NCI-H1417 (cell line): ENCODE measurements around the gene PLEKHA8.

Source experiments
- DNase-seq, 3 experiments: peaks; one replicate each; lab custom pipeline; 2025; lab: John Stamatoyannopoulos, UW

Gene PLEKHA8

DNA sequence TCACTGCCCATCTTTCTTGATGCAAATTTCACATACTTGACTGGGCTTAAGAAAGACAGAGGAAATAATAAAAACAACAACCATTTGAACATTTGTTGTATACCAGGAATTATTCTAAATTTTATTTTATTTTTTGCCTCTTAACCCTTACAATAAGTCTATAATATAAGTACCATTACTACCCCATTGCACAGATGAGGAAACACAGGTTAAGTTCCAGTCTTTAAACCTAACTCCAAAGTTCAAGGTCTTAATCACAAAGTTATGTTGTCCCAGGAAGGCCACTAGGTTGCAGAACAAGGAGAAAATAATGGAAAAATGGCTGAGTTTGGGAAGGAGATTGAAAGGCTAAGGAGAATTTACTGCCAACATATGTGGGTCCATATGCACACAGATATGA is 5.2 kb upstream of the PLEKHA8 start:
- DNase-seq: no peak

DNA sequence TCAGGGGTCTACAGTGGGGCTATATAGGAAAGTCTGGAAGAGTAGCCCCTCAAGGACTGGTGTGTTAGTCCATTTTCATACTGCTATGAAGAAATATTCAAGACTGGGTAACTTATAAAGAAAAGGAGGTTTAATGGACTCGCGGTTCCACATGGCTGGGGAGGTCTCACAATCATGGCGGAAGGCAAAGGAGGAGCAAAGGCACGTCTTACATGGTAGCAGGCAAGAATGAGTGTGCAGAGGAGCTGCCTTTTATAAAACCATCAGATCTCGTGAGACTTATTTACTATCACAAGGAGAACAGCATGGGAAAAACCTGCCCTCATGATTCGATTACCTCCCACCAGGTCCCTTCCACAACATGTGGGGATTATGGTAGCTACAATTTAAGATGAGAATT is 4.7 kb upstream of the PLEKHA8 start:
- DNase-seq: no peak

DNA sequence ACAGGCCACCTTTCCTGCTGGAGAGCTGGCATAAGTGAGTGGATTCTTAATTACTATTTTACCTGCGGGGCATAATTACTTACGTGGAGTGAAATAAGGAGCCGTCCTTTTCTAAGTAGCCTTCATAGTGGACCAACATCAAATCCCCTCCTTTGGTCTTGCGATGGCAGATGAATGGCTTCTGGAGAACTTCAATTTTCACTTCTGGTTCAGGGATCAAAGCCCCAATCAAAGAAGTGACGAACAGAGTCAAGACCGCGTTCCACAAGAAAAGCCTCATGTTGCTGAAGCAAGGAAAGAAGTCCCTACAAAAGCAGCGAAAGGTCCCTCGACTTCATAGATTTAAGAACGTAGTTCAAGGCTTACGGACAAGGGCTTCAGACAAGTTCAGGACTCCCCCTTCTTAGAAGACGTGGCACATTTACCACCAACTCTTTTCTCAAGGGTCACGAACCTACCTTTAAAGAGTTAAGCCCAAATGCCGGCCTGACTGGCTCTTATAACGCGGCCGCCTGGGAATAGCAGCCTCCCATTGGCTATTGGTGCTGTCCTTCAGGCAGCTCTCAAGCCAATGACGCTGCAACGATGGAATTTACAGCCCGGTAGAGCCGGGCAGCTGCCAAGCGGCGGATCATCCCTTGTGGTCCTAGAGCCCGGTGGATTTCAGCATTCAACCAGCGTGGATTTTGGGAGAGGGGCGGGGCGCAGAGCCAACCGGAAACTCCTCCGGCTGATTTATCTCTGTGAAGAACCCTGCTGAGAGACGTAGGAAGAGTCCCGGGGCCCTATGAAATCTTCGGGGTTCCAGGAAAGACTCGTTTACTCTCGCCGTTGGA is 1.8 kb upstream of the PLEKHA8 start, which contains the start of gene FKBP14:
FKBP14 (minus strand) TSS at position 474 of the 836 bp plus-strand sequence; CDS start at position 280, 194 bp downstream.
- peak; percentile 98 to 99 (median 99) for DNase-seq

DNA sequence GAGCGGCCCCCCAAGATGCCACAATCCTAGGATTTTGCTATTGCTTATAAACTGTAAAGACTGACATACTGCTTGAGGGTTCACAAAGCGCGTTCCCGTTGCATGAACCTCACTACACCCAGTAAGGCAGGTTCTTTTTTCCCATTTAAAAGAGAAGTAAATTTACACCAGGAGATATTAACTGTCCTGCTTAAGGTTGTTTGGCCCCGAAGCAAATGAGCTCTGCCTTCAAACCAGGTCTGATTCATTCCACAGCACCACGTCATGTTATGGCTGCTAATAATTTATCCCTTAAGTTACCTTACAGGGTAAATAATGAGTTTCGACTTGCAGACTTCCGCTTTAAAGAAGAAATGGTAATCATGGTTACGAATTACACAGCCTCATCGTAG is 1.2 kb upstream of the PLEKHA8 start:
- no peak for DNase-seq

DNA sequence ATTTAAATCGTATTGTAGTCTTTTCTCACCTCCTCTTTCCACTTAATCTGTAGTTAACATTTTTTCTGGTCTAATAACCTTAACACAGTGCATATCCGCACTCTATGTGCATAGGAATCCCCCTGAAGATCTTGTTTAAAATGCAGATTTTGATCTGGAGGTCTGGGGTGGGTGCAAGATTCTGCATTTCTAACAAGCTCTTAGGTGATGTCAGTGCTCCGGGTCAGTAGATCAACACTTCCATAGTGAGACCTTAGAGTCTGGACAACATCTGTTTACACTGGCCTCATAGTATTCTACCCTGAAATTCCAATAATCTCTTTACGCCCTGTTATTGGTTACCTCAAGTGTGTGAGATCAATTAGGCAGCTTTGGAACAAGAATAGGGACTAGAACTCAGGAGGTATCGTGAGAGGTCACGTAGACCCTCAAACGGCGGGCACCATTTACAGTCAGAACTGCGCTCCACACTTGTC is 434 bp upstream of the PLEKHA8 start:
- DNase-seq: no peak

- DNase-seq: peak; percentile 29 to 82 (median 68)
Observed at GRCh38 chr7:30028749-30029635, 780 bp downstream of the PLEKHA8 start.

GRCh38 chr7:30029696-30030095 is 1.5 kb downstream of the PLEKHA8 start:
- DNase-seq: peak in 1 of 3 experiments; percentile 18

DNA sequence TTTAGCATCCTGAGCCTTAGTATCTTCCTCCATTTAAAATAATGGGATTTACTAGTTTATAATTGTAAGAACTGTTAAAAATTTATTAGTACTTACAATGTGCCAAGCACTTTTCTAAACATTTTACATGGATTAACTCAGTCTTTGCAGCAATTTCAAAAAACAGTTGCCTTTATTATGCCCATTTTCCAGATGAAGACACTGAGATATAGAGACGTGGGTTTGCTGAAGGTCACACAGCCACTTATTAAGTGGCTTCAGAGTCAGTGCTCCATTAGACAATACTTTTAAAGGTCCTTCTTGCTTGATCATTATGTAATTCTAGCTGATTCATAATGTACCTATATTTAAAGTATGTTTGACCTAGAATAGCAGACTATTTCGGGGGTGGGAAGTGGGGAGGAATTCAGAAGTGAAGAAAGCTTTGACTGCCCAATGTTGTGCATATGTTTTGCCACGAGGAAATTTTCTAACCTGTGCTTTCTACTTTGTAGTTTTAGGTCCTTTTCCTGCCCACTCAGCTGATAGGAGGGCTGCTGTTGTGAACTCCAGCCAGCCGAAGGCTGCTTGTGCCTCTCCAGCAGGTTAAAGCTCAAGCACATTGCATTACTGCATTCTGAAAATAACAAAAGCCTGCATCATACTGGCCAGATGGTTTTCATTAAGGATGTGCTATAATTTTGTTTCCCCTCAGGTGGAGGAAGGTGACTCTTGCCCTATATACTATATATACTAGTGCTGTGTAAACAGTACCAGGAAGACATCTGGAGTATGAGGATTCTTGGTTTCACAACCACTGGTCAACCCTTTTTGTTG is 4.3 kb downstream of the PLEKHA8 start:
- DNase-seq: peak in 1 of 3 experiments; percentile 36

DNA sequence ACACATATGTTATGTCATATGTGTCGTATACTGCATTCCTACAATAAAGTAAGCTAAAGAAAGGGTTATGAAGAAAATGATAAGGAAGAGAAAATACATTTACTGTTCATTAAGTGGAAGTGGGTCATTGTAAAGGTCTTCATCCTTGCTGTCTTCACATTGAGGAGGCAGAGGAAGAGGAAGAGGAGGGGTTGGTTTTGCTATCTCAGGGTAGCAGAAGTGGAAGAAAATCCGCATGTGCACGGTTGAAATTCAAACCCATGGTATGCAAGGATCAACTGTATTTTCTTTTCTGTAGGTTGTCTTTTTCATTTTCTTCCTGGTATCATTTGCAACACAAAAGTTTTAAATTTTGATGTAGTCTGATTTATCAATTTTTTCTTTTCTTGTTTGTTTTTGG is 6.3 kb downstream of the PLEKHA8 start:
- DNase-seq: no peak

GRCh38 chr7:30036220-30036619 is 8.0 kb downstream of the PLEKHA8 start:
- DNase-seq: no peak

DNA sequence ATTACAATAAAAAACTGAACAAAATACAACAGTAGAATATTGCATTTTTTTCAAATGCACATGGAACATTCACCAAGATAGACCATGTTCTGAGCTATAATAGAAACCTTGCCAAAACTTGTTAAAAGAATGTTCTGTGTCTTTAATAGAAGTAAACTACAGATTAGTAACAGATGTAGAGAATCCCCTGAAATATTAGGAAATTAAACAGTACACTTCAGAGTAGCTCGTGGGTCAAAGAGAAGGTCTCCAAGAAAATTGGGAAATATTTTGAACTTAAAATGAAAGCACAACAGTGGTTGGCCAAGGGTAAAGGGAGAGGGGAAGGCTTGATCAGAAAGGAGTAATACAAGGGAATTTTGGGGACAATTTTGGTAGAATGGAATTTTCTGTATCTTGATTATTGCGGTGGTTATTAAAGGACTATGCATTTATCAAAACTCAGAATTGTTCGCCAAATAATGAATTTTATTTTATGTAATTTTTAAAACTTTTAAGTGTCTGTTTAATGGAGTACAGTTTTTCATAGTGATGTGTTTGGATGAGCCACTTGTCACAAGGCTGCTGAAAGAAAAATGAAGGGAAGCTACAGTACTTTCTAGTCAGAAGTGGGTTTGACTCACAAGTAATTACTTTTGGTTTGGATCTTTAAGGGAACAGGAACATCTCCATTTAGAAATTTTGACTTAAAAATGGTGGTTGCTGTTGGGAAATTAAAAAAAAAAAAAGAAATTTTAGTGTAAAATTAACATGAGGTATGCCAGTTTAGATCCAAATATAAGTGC is 10.2 kb downstream of the PLEKHA8 start:
- no peak for DNase-seq

DNA sequence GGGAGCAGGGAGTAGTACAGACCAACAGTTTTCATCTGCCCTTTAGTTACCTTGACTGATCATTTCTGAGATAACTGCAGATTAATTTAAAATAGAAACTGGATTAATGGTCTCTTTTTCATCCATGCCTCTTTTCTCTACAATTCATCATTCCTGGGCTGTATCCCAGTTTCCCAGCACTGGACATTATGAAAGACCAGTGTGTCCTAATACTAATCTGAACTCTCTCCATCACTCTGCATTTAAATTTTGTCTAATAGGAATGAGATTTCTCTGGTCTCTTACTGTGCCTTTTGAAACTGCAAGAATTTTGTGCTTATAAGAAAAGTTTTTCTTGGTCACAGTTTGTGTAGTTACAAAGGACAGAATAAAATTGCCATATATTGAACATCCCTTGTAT is 12.7 kb downstream of the PLEKHA8 start:
- no peak for DNase-seq

DNA sequence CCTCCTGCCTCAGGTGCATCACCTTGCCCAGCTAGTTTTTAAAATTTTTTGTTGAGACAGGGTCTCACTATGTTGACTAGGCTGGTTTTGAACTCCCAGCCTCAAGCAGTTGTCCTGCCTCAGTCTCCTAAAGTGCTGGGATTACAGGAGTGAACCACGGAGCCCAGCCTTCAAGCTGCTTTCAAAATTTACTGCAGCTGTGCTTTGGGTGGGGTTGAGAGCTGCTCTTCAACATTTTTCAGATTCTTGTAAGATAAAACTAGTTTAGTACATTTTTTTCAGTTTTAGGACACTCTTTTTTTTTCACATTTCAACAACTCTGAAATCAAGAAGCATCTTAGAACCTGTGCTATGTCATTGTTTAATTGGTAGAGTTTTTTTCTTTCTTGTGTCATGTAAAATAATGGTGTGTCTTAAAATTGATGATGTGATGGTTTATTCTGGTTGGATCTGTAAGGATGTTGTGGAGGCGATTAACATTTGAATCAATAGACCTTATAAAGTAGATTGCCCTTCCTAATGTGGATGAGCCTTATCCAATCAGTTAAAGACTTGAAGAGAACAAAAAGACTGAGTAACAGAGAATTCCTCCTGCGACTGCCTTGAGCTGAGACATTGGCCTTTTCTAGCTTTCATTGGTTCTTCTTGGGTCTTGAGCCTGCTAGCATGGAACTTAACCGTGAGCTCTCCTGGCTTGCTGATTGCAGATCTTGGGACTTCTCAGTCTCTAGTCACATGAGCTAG is 13.5 kb downstream of the PLEKHA8 start:
- DNase-seq: no peak

GRCh38 chr7:30046127-30046770 is 18.0 kb downstream of the PLEKHA8 start:
- DNase-seq: no peak

GRCh38 chr7:30047124-30047523 is 18.9 kb downstream of the PLEKHA8 start:
- no peak for DNase-seq

- DNase-seq: no peak
Observed at GRCh38 chr7:30048582-30048981, 20.4 kb downstream of the PLEKHA8 start.

DNA sequence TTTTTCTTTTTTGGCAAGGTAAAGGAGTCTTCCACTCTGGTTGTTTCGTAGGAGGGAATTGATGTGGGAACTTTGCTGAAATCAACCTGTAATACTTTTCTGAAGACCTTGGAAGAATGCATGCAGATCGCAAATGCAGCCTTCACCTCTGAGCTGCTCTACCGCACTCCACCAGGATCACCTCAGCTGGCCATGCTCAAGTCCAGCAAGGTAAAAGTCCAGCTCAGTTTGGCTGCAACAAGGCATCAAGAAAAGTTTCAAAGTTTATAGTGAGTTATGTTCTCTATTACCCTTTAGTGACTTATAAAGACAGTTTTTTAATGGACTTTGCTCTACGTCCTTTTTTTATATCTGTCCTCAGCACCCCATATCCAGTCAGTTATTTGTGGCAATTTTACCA is 21.0 kb downstream of the PLEKHA8 start:
- no peak for DNase-seq

DNA sequence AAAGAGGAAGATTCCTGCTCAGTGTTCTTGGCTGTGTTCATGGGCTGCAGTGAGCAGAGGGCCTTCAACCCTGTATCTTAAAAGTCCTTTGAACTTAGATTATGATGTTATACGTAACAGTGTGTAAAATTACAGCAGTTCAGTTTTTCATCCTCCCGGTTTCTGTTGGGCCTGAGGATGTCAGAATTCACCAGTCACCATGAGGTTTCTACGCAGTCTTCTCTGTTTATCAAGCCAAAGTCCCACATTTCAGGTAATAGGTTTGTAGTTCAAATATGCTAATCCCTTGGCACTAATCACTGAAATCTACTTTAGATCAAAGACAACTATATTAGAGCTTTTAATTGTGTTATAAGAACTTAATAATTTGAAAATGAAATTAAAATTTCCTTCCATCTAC is 24.9 kb downstream of the PLEKHA8 start:
- no peak for DNase-seq

- no peak for DNase-seq
Observed at GRCh38 chr7:30057741-30058140, 29.5 kb downstream of the PLEKHA8 start.

DNA sequence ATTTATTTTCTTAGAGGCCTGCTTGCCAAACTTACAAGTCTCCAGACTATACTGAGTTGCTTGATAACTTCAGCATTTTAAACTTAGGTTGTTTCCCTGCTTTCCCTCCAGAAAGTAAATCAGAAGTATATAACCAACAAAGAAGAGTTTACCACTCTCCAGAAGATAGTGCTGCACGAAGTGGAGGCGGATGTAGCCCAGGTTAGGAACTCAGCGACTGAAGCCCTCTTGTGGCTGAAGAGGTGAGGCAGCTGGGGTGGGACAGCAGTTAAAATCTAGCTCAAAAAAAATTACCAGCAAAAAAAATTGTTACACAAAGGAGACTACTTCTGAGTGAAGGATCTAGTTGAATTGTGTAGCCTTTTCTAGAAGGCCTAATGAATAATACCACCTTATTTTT is 33.6 kb downstream of the PLEKHA8 start:
- peak; percentile 19 to 46 (median 21) for DNase-seq
